ENCODE data around the gene TADA3.

DNA sequence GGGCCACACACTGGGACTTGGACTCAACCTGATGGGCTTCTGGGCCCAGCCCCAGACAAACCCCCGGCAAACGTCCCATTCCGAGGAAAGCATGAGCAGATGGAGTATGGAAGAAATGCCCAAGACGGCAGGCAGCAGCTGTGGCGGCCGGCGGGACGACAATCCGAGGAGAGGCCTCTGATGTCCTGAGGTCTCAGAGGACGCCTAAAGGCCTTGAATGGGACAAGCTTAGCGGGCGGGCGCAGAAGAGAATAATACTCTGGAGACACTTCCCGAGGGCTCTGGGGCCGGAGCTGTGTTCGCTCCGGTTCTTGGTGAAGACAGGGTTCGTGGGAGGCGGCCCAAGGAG lies 43.0 kb downstream of the TADA3 start:
- TF ChIP-seq, protein P1, sequence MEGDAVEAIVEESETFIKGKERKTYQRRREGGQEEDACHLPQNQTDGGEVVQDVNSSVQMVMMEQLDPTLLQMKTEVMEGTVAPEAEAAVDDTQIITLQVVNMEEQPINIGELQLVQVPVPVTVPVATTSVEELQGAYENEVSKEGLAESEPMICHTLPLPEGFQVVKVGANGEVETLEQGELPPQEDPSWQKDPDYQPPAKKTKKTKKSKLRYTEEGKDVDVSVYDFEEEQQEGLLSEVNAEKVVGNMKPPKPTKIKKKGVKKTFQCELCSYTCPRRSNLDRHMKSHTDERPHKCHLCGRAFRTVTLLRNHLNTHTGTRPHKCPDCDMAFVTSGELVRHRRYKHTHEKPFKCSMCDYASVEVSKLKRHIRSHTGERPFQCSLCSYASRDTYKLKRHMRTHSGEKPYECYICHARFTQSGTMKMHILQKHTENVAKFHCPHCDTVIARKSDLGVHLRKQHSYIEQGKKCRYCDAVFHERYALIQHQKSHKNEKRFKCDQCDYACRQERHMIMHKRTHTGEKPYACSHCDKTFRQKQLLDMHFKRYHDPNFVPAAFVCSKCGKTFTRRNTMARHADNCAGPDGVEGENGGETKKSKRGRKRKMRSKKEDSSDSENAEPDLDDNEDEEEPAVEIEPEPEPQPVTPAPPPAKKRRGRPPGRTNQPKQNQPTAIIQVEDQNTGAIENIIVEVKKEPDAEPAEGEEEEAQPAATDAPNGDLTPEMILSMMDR (IDR thresholded peaks at IDR 0.05): no peak
- TF ChIP-seq POLR2A (IDR thresholded peaks at IDR 0.05): no peak

Measured in right lobe of liver (tissue), 4 donors.